HG02642 (cell line): ENCODE data around the gene WDR82.

Source experiments
- ATAC-seq: cut with Tn5 transposase; IDR thresholded peaks from one replicate; pipeline ENCODE4 v1.9.1; 2021; ENCODE audit warnings: mild to moderate bottlenecking; ENCODE audit not compliant: unreplicated experiment, poor library complexity

The WDR82 gene

GRCh38 chr3:52262447-52262846 lies 16.0 kb downstream of the WDR82 start:
- ATAC-seq, result no peak

DNA sequence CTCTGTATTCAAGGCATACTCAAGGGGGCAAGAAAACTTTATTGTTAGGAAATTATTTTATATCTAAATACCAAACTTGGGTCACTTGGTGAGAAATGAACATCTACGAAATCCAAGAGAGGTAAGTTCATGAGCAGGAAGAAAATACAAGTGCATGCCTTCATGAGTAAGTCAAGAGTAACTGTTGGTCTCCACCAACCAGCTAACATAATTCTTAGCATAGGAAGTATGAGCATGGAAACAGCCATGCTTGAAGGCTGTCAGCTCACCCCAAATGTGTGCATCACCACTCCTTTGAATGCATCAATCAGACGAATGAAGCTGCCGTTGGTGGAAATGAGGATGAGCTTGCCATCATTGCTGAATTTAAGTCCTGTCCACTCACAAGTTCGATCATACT lies 19.0 kb downstream of the WDR82 start:
- ATAC-seq, result no peak

GRCh38 chr3:52259035-52259434 lies 19.4 kb downstream of the WDR82 start:
- no peak for ATAC-seq

DNA sequence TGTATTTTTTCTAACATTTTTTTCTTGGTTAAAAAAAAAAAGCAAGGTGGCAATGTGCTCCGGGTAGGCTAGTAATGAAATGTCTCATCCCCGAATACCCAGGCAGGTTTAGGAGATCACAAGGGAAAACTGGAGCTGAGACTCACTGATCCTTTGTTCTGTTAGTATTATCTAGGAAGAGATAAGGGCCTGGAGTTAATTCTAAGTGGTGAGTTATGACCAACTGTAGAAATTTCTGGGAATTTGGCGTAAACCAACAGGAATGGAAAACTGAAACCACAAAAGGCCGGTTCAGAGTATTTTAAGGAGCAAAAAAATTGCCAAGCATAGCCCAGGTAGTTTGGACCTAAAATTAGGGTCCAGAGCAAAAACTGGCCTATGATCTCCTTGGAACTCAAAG lies 20.5 kb downstream of the WDR82 start:
- ATAC-seq, result no peak

DNA sequence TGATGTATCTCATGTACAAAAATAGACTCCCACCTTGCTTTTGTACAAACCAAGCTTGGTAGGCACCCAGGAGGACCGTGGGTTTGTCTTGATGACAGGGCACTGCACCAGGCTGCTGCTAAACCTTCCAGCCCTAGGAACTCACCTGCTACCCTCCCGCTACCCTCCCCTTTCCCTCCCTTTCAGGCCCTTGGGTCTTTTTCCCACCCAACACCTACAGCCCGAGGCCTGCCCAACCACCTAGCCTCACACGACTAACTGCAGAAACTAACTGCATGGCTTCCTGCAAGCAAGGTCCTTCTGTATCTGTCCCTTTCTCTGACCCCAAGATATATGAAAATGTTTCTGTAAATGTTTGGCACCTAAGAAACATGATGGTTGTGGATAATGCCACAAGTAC lies 21.8 kb downstream of the WDR82 start:
- ATAC-seq, result no peak

DNA sequence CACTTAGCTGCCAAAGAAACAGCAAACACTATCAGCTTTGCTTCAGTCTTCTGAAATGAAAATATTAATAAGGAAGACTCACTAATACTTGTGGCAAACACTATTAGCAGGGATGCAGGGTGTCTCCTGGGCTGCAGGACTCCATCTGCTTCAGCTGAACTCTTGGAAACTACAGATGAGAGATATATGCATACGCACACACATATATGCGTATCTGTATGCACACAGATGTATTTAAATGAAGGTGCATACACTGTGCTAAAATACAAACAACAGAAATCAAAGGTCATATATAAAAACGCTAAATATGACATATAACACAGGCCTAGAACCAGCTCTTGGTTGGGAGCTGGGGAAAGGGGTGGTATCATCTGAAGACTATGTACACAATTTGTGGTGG lies 22.3 kb downstream of the WDR82 start:
- no peak for ATAC-seq

GRCh38 chr3:52254608-52255007 lies 23.8 kb downstream of the WDR82 start:
- no peak for ATAC-seq

GRCh38 chr3:52253314-52254304 lies 24.8 kb downstream of the WDR82 start:
- ATAC-seq, result peak; percentile 89

DNA sequence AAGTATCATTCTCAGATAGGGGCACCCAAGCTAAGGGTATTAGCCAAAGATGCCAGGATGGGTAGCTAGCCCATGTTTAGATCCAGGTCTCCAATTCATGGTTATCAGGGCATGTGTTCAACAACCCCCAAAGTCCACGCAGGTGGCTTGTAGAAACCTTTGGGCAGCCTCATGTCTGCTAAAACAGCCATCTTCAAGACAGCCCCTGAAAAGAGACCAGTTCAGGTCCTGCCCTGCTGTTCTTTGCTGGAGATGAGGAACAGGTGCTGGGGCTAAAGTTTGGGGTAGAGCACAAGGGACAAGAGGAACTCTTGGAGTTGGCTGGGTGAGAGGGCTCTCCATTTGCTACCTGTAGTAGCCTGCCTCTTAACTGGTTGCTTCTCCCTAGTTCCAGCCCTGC lies 28.3 kb downstream of the WDR82 start:
- ATAC-seq, result no peak

DNA sequence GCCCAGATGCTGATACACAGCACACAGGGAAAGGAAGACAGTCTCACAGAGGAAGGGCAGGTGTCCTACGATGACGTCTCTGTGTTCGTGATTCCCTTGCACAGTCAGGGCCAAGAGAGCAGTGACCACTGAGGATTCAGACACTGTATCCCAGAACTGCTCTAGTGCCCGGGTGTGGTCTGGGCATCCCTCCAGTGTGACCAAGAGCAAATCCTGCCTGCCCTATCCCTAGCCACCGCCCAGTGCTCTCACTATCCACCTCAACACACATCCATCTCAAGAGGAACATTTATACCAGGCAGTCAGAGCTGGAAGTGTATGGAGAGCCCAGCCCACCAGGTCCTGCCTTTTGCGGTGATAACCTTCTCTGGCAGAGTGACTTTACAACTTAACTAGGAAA lies 28.8 kb downstream of the WDR82 start:
- no peak for ATAC-seq

DNA sequence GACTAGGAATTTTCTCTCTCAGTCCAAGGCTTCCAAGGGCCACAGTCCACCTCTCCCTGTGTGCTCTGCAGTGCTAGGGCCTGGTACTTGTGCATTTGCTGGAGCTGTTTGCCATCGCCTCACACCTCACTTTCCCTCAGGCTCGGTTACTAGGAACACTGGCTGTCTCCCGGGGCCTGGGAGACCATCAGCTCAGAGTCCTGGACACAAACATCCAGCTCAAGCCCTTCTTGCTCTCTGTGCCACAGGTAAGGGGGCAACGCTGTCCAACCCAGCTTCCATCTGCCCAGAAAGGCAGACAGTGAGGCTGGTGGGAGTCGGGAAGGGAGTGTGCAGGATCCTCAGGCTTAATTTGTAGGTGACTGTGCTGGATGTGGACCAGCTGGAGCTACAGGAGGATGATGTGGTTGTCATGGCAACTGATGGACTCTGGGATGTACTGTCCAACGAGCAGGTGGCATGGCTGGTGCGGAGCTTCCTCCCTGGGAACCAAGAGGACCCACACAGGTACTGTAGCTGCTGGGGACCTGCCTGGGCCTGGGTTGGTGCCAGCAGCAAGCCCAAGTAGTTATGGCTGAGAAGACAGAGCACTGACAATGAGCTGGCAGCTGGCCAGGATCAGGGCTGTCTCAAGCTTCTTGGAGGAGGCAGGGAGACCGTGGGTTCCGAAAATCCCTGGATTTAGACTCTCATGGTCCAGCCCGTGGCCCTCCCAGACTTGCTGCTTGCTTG lies 29.5 kb downstream of the WDR82 start:
- ATAC-seq, result no peak

DNA sequence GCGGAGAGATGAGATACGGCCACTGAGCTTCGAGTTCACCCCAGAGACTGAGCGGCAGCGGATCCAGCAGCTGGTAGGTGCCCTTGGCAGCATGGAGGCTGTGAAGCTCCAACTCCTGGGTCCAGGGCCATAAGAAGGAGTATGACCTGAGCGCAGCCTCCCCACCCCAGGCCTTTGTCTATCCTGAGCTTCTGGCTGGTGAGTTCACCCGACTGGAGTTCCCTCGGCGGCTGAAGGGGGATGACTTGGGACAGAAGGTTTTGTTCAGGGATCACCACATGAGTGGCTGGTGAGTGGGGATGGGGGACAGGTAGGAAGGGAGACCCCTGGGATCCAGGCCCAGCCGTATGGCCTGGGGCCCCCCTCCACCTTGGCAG lies 30.3 kb downstream of the WDR82 start:
- no peak for ATAC-seq

- ATAC-seq, result no peak
These were observed 30.9 kb downstream of the WDR82 start for GRCh38 chr3:52247409-52248164.

DNA sequence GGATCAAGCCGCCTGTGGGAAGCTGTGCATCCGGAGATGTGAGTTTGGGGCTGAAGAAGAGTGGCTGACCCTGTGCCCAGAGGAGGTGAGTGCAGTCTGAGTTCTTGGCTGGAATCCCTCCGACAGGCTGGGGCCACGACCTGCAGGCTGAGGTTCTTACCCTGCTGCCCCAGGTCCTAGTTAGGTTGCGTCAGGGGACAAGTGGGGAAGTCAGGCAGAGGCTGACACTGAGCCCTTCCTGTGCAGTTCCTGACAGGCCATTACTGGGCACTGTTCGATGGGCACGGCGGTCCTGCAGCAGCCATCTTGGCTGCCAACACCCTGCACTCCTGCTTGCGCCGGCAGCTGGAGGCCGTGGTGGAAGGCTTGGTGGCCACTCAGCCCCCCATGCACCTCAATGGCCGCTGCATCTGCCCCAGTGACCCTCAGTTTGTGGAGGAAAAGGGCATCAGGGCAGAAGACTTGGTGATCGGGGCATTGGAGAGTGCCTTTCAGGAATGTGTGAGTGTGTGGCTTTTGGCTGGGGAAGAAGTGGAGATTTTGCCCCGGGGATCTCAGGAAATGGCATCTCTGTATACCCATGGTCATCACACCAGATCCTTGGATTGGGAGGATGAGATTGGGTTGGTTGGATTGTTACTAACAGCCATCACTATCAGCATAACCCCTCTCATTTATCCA lies 31.6 kb downstream of the WDR82 start:
- no peak for ATAC-seq

- ATAC-seq, result no peak
These were observed 32.2 kb downstream of the WDR82 start for GRCh38 chr3:52246264-52246620.

GRCh38 chr3:52245322-52246263 lies 32.9 kb downstream of the WDR82 start, which contains the start of gene PPM1M:
Gene PPM1M (plus strand): TSS chr3:52245759. CDS start chr3:52245825, 66 bp downstream.
- ATAC-seq, result peak; percentile 42

DNA sequence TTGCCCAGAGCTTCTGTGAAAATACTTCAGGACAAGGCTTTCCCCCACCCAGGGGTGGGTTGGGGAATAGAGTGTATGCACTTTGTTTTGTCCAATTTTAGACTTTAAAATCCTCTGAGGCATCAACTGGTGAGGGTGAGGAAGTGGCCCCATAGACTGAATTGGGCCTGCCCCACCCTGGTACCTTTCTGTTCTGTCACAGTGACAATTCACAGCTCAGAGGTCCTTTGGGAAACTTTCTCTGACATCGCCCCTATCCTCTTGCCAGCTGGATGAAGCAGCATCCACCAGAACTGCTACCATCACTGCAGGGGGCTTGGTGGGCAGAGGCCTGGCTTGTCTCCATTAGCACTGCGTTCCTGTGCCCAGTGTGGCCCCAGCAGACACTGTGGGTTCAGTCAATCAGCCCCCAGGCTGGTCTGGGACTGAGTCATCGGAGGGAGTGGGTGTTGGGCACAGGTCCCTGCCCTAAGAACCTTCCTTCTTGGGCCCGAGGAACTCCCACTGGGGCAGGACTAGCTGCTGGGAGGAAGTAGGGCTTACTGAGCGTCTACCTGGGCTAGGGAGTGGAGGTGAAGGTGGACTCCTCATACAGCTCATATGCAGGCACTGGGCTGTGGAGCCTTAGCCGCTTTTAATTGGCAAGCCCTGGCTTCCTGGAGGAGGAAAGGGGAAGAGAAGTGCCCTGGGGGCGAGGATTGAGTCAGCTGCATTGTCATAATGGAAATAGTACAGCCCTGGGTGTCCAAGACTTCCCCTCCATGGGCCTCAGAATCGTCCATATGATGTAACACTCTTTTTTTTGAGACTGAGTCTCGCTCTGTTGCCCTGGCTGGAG lies 34.4 kb downstream of the WDR82 start:
- ATAC-seq, result peak; percentile 34

- no peak for ATAC-seq
These were observed 36.4 kb downstream of the WDR82 start for GRCh38 chr3:52242039-52242438.
